GM10266 (cell line): ENCODE results near the gene KCNIP2.

Experiments used
- DNase-seq: peaks from one replicate; pipeline ENCODE4 v3.0.0; 2012; ENCODE audit errors: extremely low spot score
- CTCF ChIP-seq: IDR thresholded peaks from 2 replicates; pipeline ENCODE4 v1.5.1; 2012; ENCODE audit warnings: mild to moderate bottlenecking, low read depth; ENCODE audit not compliant: control insufficient read depth, insufficient read depth; ENCODE audit errors: missing control alignments

Gene KCNIP2

GRCh38 chr10:101834341-101834740 is 9.3 kb downstream of the KCNIP2 start:
- no peak for DNase-seq
- no peak for TF ChIP-seq CTCF

- DNase-seq, result no peak
- no peak for TF ChIP-seq CTCF
Measured at GRCh38 chr10:101833466-101833865, 10.1 kb downstream of the KCNIP2 start.

- TF ChIP-seq CTCF, result no peak
- DNase-seq, result no peak
Measured at GRCh38 chr10:101832325-101832771, 11.3 kb downstream of the KCNIP2 start.

- DNase-seq, result no peak
- no peak for TF ChIP-seq CTCF
Measured at GRCh38 chr10:101831169-101831811, 12.3 kb downstream of the KCNIP2 start.

GRCh38 chr10:101830322-101831168 is 13.1 kb downstream of the KCNIP2 start:
- DNase-seq, result peak; percentile 89
- no peak for TF ChIP-seq CTCF

- DNase-seq, result peak; percentile 92
- TF ChIP-seq CTCF, result no peak
Measured at GRCh38 chr10:101829561-101830315, 13.9 kb downstream of the KCNIP2 start.
